ENCODE measurements around the gene SALL2.

DNA sequence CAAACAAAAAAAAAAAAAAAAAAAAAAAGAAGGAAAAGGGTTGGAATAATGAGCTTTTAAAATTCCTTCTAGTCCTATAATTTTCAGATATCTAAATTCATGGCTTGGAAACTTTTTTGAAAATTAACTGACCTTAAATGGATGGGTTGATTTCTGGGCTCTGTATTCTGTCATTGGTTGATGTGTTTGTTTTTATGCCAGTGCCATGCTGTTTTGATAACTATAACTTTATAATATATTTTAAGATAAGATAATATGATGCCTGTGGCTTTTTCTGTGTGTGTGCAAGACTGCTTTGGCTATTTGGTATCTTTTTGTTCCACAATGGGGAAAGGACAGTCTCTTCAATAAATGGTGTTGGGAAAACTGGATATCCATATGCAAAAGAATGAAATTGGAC, 46.5 kb upstream of the SALL2 start:
- TF ChIP-seq, protein P1, sequence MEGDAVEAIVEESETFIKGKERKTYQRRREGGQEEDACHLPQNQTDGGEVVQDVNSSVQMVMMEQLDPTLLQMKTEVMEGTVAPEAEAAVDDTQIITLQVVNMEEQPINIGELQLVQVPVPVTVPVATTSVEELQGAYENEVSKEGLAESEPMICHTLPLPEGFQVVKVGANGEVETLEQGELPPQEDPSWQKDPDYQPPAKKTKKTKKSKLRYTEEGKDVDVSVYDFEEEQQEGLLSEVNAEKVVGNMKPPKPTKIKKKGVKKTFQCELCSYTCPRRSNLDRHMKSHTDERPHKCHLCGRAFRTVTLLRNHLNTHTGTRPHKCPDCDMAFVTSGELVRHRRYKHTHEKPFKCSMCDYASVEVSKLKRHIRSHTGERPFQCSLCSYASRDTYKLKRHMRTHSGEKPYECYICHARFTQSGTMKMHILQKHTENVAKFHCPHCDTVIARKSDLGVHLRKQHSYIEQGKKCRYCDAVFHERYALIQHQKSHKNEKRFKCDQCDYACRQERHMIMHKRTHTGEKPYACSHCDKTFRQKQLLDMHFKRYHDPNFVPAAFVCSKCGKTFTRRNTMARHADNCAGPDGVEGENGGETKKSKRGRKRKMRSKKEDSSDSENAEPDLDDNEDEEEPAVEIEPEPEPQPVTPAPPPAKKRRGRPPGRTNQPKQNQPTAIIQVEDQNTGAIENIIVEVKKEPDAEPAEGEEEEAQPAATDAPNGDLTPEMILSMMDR (IDR thresholded peaks at IDR 0.05; ENCODE audit: poor library complexity), result no peak
- TF ChIP-seq EZH2 (IDR thresholded peaks at IDR 0.05; ENCODE audit: borderline replicate concordance), result no peak

All from hepatocyte (in vitro differentiated cells).